ENCODE results near the gene POLDIP2.
"Not testable (repeated sequence)": the region's sequence is repeated elsewhere in the genome, so short reads cannot be mapped to it uniquely, and the experiment has no call there.

Gene POLDIP2

GRCh38 chr17:28342313-28342712 is 15.0 kb downstream of the POLDIP2 start:
- in situ Hi-C loops (cut with HindIII; ENCODE audit: low pct_ligation_motif_present, low sequenced_read_pairs): no loop called here

GRCh38 chr17:28341516-28341915 is 15.8 kb downstream of the POLDIP2 start:
- H3K36me3 ChIP-seq (replicated peaks): peaks cover 59% of the 10 kb centered on the region
- no peak overlapping the region for H3K27ac ChIP-seq
- H3K4me3 ChIP-seq (ENCODE audit: low read depth, low read length): no peak overlapping the region
- no peaks in the 10 kb centered on the region for H3K27me3 ChIP-seq (replicated peaks)
- in situ Hi-C loops (cut with HindIII; ENCODE audit: low pct_ligation_motif_present, low sequenced_read_pairs): no loop called here
- no peak for TF ChIP-seq CTCF (IDR thresholded peaks at IDR 0.05; ENCODE audit: low read depth, low read length, missing control alignments)
- DNase-seq: no peak

More at GRCh38 chr17:28342313-28342712, 15.0 kb downstream of the POLDIP2 start:
- no peak for TF ChIP-seq CTCF (IDR thresholded peaks at IDR 0.05; ENCODE audit: low read depth, low read length, missing control alignments)
- peaks cover 61% of the 10 kb centered on the region for H3K36me3 ChIP-seq (replicated peaks)
- no peaks in the 10 kb centered on the region for H3K27me3 ChIP-seq (replicated peaks)
- H3K4me3 ChIP-seq (ENCODE audit: low read depth, low read length): no peak overlapping the region
- no peak for DNase-seq
- no peak overlapping the region for H3K27ac ChIP-seq

- Histone ChIP-seq H3K27ac (no peak overlapping the region), H3K27me3 (replicated peaks) (no peaks in the 10 kb centered on the region), H3K4me3 (ENCODE audit: low read depth, low read length) (no peak overlapping the region), H3K36me3 (replicated peaks) (peaks cover 49% of the 10 kb centered on the region)
- in situ Hi-C loops (cut with HindIII; ENCODE audit: low pct_ligation_motif_present, low sequenced_read_pairs): no loop called here
- no peak for TF ChIP-seq CTCF (IDR thresholded peaks at IDR 0.05; ENCODE audit: low read depth, low read length, missing control alignments)
- no peak for DNase-seq
Observed at GRCh38 chr17:28340374-28340773, 17.0 kb downstream of the POLDIP2 start.

GRCh38 chr17:28339431-28339830 is 17.9 kb downstream of the POLDIP2 start:
- in situ Hi-C loops (cut with HindIII; ENCODE audit: low pct_ligation_motif_present, low sequenced_read_pairs): no loop called here
- TF ChIP-seq CTCF (IDR thresholded peaks at IDR 0.05; ENCODE audit: low read depth, low read length, missing control alignments): no peak
- Histone ChIP-seq H3K4me3 (ENCODE audit: low read depth, low read length) (no peak overlapping the region), H3K27me3 (replicated peaks) (no peaks in the 10 kb centered on the region), H3K36me3 (replicated peaks) (peaks cover 44% of the 10 kb centered on the region), H3K27ac (no peak overlapping the region)
- no peak for DNase-seq

- in situ Hi-C loops (cut with HindIII; ENCODE audit: low pct_ligation_motif_present, low sequenced_read_pairs); H3K4me3 ChIP-seq (ENCODE audit: low read depth, low read length); H3K27me3 ChIP-seq (replicated peaks); DNase-seq: not testable (repeated sequence)
- Histone ChIP-seq H3K27ac (peak overlapping the region; percentile 29), H3K36me3 (replicated peaks) (peaks cover 39% of the 10 kb centered on the region)
Observed at GRCh38 chr17:28338769-28339212, 18.5 kb downstream of the POLDIP2 start.

GRCh38 chr17:28338056-28338768 is 19.1 kb downstream of the POLDIP2 start:
- DNase-seq: peak; percentile 38
- TF ChIP-seq CTCF (IDR thresholded peaks at IDR 0.05; ENCODE audit: low read depth, low read length, missing control alignments): no peak
- H3K27me3 ChIP-seq (replicated peaks): no peaks in the 10 kb centered on the region
- in situ Hi-C loops (cut with HindIII; ENCODE audit: low pct_ligation_motif_present, low sequenced_read_pairs): no loop called here
- peak overlapping the region; percentile 29 for H3K27ac ChIP-seq
- H3K36me3 ChIP-seq (replicated peaks): peaks cover 35% of the 10 kb centered on the region
- no peak overlapping the region for H3K4me3 ChIP-seq (ENCODE audit: low read depth, low read length)

Measured in brain microvascular endothelial cell (primary cell).